GM19239 (cell line): ENCODE results near the gene KCNIP4.
"Not testable (repeated sequence)": the region's sequence is repeated elsewhere in the genome, so short reads cannot be mapped to it uniquely, and the experiment has no call there.

ENCODE experiments used
- DNase-seq: peaks from one replicate; pipeline ENCODE4 v3.0.0; 2011; ENCODE audit warnings: low spot score; ENCODE audit not compliant: insufficient read length
- FAIRE-seq: peaks from 2 replicates; lab custom pipeline; 2011; peaks lifted over from hg19 to GRCh38; lab: Jason Lieb, UNC

KCNIP4 gene

DNA sequence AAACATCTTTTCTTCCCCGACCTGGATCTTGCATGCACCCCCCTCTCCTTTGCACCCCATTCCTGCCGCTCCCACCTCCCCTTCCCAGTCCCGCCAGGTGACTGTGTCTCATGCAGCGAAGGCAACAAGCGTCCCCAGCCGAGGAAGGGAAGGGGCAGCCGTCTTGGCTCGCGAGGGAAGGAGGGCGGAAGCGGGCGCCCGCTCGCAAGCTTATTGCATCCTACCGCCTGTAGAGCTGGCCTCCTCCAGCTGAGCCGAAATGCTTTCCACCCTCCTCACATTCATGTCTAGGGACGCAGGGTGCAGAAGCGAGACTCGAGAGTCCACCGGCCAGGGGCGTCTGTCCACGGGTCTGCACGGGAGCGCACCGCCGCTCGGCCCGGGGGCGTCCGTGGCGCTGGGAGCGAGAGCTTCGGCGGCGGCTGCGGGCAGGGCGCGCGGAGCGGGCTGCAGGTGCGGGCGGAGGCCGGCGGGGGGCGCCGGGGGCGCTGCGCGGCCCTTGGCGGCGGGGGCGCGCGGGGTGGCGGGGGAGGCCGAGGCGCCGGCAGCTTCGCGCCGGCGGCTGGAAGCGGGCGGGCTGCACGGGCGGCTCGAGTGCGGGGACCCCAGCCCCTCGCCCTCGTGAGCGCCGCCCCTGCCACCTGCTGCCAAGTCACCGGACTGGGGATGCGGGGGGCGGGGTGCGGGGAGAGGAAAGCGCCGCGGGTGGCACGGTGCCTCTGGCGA lies at the start of gene KCNIP4:
Gene KCNIP4 (minus strand): TSS at position 426 of the 726 bp plus-strand sequence.
- FAIRE-seq (no peak), DNase-seq (no peak)

DNA sequence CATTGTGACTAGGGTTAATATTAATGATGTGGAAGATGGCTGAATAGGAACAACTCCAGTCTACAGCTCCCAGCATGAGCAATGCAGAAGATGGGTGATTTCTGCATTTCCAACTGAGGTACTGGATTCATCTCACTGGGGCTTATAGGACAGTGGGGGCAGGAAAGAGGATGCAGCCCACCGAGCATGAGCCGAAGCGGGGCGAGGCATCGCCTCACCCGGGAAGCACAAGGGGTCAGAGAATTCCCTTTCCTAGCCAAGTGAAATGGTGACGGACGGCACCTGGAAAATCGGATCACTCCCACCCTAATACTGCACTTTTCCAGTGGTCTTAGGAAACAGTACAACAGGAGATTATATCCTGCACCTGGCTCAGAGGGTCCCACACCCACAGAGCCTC lies 48.0 kb upstream of the KCNIP4 start:
- FAIRE-seq, DNase-seq: not testable (repeated sequence)

DNA sequence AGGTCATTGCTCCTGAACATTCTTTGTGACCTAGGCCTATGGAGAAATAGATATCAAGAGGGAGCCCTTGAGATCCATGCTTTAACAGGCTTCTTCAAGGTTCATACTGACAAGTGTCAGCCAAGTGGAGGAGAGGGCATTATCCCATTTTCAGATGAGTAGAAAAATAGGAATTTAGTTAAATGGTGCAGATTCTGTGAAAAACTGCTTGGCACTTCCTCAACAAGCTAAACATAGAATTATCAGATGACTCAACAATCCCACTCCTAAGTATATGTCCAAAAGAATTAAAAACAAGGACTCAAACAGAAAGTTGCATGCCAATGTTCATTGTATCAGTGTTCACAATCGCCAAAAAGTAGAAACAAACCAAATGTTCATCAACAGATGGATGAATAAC lies 43.8 kb upstream of the KCNIP4 start:
- DNase-seq (no peak), FAIRE-seq (no peak)

DNA sequence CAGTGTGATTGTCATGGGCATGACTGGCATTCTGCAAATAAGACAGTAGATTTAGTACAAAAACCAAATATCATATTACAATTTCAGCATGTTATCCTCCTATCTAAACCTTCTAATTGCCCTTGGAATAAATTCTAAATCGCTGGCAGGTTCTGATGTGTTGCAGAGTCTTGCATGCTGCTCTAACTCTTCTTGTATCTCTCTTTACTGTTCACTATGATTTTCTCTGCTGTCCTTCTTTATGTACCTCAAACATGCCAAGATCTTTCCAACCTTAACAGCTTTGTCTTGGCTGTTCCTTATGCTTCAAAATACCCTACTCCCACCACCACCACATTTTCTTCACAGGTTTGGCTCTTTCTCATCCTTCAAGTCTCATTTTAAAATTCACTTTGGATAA lies 43.0 kb upstream of the KCNIP4 start:
- no peak for DNase-seq
- no peak for FAIRE-seq

DNA sequence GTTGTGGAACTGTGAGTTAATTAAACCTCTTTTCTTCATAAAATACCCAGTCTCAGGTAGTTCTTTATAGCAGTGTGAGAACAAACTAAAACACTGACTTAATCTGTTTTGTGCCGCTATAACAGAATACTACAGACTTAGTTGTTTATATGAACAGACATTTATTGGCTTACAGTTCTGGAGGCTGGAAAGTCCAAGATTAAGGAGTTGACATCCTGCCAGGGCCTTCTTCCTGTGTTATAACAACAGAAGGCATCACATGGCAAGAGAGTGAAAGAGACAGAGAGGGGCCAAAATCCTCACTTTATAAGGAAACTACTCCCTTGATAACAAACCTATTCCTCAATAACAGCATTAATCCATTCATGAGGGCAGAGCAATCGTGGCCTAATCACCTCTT lies 42.5 kb upstream of the KCNIP4 start:
- FAIRE-seq (no peak), DNase-seq (no peak)

- no peak for DNase-seq
- no peak for FAIRE-seq
These were observed 40.8 kb upstream of the KCNIP4 start for GRCh38 chr4:21989351-21989750.

GRCh38 chr4:21986307-21986706 lies 37.7 kb upstream of the KCNIP4 start:
- FAIRE-seq = no peak
- no peak for DNase-seq

- DNase-seq (no peak), FAIRE-seq (no peak)
These were observed 33.5 kb upstream of the KCNIP4 start for GRCh38 chr4:21982087-21982486.

DNA sequence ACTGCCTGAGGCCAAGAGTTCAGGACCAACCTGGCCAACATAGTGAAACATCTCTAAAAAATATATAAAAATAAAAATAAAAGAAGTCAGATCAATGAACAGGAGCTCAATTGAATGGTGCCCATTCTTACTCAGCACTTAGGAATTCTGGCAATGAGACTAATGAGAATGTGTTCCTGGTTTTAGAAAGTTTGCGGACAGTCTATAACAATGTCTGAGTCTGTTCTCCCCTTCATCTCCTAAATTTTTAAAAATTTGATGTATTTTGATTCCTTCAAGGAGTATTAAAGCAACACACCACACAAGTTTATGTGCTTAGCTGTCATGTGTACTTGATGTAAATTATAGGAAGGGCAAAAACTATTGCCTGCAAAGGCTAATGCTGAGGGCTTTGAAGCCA lies 30.6 kb upstream of the KCNIP4 start:
- FAIRE-seq = no peak

DNA sequence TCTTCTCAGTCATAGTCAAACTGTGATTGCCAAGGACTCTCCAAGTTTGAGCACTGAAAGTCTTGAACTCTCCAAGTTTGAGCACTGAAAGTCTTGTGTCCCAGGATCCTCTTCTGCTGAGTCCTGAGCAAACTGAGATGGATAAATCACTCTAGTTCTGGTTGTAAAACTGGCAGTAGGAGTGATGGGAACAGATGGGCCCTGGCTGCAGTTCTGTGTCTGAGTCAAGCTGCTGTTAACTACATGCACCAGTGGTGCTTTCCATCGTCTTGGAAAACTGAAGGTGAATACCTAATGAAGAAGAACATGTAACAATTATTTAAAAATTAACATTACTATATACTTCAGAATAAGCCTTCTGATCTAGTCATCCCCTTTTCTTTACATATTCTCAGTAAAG lies 27.6 kb upstream of the KCNIP4 start:
- FAIRE-seq (no peak), DNase-seq (no peak)

More for the DNA sequence above, 30.6 kb upstream of the KCNIP4 start:
- no peak for DNase-seq

DNA sequence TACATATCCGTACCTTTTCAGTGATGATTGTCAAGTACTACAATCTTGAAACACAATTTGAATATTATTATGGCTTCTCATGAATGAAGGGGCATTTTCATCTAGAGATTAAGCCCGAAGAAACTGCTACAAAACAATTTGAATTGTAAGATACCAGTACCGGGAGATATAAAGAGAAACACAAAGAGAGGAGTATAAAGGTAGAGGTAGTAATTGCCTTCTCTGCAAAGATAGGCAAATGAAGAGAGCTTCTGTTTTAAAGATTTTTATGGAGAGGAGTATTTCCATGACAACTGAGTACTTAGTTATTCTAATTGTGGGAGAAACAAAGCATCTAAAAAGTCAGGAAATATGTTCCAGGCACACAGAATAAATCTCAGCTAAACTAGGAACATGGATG lies 25.3 kb upstream of the KCNIP4 start:
- no peak for DNase-seq
- FAIRE-seq = no peak

GRCh38 chr4:21964762-21965319 lies 16.3 kb upstream of the KCNIP4 start:
- FAIRE-seq (no peak), DNase-seq (no peak)

DNA sequence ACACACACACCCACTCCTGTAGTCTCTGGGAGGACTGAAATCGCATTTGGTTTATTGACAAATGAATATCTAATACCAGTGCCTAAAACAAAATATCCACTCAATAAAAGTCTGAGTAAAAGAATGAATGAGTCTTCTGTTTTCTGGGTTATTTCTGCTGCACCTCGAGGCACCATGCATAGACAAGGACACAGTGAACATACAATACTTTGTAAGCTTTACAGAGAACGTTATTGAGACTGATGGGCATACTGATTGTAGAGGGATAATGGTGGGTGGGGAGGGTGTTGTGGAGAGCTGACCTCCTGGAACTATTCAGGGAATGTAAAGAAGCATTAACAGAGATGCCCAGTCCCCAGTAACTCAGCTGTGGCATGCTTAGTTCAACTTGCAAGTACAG lies 14.1 kb upstream of the KCNIP4 start:
- no peak for DNase-seq
- no peak for FAIRE-seq

DNA sequence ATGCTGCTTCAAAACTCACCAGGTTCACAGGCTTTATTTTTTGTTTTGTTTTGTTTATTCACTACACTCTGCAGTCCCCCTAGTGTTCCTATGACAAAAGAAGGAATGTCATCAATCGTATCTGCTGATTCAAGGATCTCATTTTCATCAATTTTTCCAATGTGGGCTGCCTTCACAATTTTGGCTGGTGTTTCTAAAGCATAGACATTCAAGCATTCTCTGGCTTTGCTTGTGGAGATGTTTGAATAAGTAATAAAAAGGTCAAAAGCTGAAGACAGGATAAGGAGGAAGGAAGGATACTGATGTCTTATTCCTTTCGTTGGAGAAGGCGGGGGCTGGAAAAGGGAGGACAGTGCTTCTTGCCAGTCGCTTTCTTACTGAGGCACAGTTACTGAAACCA lies 12.2 kb upstream of the KCNIP4 start:
- DNase-seq (no peak), FAIRE-seq (no peak)

- DNase-seq = no peak
- FAIRE-seq = no peak
These were observed 6.3 kb upstream of the KCNIP4 start for GRCh38 chr4:21954916-21955315.

GRCh38 chr4:21953653-21954052 lies 5.1 kb upstream of the KCNIP4 start:
- FAIRE-seq (no peak), DNase-seq (no peak)

GRCh38 chr4:21952549-21952948 lies 4.0 kb upstream of the KCNIP4 start:
- DNase-seq (no peak), FAIRE-seq (no peak)

GRCh38 chr4:21949073-21949457 lies 493 bp upstream of the KCNIP4 start:
- FAIRE-seq (no peak), DNase-seq (no peak)

- FAIRE-seq (no peak), DNase-seq (no peak)
These were observed 703 bp downstream of the KCNIP4 start for GRCh38 chr4:21947791-21948346.

GRCh38 chr4:21946858-21947257 lies 1.7 kb downstream of the KCNIP4 start:
- FAIRE-seq (no peak), DNase-seq (no peak)

GRCh38 chr4:21921526-21922180 lies 26.9 kb downstream of the KCNIP4 start:
- DNase-seq (no peak), FAIRE-seq (no peak)
